LNCaP clone FGC (cell line): ENCODE results near the gene TNNT2.

Source experiments
- DNase-seq: peaks from one replicate; pipeline ENCODE4 v3.0.0-alpha.2; 2011; ENCODE audit warnings: low read depth
- H3K4me3 ChIP-seq: 2 replicates; pipeline ENCODE4 v1.5.1; 2011; ENCODE audit warnings: mild to moderate bottlenecking, low read depth, low read length, control low read depth
- CTCF ChIP-seq: IDR thresholded peaks from 2 replicates; pipeline ENCODE4 v1.5.1; 2012; ENCODE audit warnings: mild to moderate bottlenecking; ENCODE audit not compliant: control insufficient read depth, insufficient read depth; ENCODE audit errors: extremely low read depth

Gene TNNT2

GRCh38 chr1:201403359-201403758 is 25.9 kb upstream of the TNNT2 start:
- TF ChIP-seq CTCF = no peak
- DNase-seq = no peak
- H3K4me3 ChIP-seq = no peak overlapping the region

GRCh38 chr1:201401700-201402099 is 24.2 kb upstream of the TNNT2 start:
- no peak overlapping the region for H3K4me3 ChIP-seq
- DNase-seq = no peak
- no peak for TF ChIP-seq CTCF

- H3K4me3 ChIP-seq = no peak overlapping the region
- no peak for DNase-seq
- TF ChIP-seq CTCF = no peak
Observed at GRCh38 chr1:201400852-201401230, 23.4 kb upstream of the TNNT2 start.

- peak overlapping the region; percentile 93 for H3K4me3 ChIP-seq
- no peak for TF ChIP-seq CTCF
- DNase-seq = no peak
Observed at GRCh38 chr1:201400212-201400851, 22.9 kb upstream of the TNNT2 start.

GRCh38 chr1:201399352-201400126 is 22.1 kb upstream of the TNNT2 start:
- DNase-seq = no peak
- no peak for TF ChIP-seq CTCF
- peak overlapping the region; percentile 93 for H3K4me3 ChIP-seq

- peak within 1 kb of the TSS; percentile 93 for H3K4me3 ChIP-seq
- no peak for TF ChIP-seq CTCF
Observed at GRCh38 chr1:201399018-201399351, 21.5 kb upstream of the TNNT2 start, which contains the start of gene LAD1. LAD1 (minus strand) TSS chr1:201399324; CDS start chr1:201399306, 18 bp downstream.

More at GRCh38 chr1:201399018-201399351, 21.5 kb upstream of the TNNT2 start, which contains the start of gene LAD1:
- no peak for DNase-seq
